Measurements from ENCODE around the gene ABCF2.

The ABCF2 gene

GRCh38 chr7:151195616-151196450, 31.2 kb downstream of the ABCF2 start:
- DNase-seq, result no peak
- H3K4me1 Mint-ChIP-seq, result peaks cover 7% of the 10 kb centered on the region
- no peak overlapping the region for H3K27ac Mint-ChIP-seq
- no peaks in the 10 kb centered on the region for H3K36me3 Mint-ChIP-seq
- CTCF ChIA-PET, result no interaction called here
- peaks cover 30% of the 10 kb centered on the region for H3K27me3 Mint-ChIP-seq
- H3K9me3 Mint-ChIP-seq, result no peaks in the 10 kb centered on the region
- no peak overlapping the region for H3K4me3 Mint-ChIP-seq

GRCh38 chr7:151194188-151194587, 32.8 kb downstream of the ABCF2 start:
- Mint-ChIP-seq H3K9me3 (no peaks in the 10 kb centered on the region), H3K36me3 (no peaks in the 10 kb centered on the region), H3K27ac (no peak overlapping the region), H3K27me3 (peaks cover 31% of the 10 kb centered on the region), H3K4me3 (no peak overlapping the region), H3K4me1 (peaks cover 7% of the 10 kb centered on the region)
- CTCF ChIA-PET, result no interaction called here
- DNase-seq, result peak; percentile 41

GRCh38 chr7:151193203-151193978, 33.6 kb downstream of the ABCF2 start:
- H3K36me3 Mint-ChIP-seq, result no peaks in the 10 kb centered on the region
- H3K4me3 Mint-ChIP-seq, result no peak overlapping the region
- peaks cover 7% of the 10 kb centered on the region for H3K4me1 Mint-ChIP-seq
- no peak overlapping the region for H3K27ac Mint-ChIP-seq
- no peaks in the 10 kb centered on the region for H3K9me3 Mint-ChIP-seq
- CTCF ChIA-PET, result no interaction called here
- DNase-seq, result no peak
- peaks cover 31% of the 10 kb centered on the region for H3K27me3 Mint-ChIP-seq

GRCh38 chr7:151192002-151192539, 34.9 kb downstream of the ABCF2 start:
- Mint-ChIP-seq H3K9me3 (no peaks in the 10 kb centered on the region), H3K4me1 (peaks cover 7% of the 10 kb centered on the region), H3K27me3 (peaks cover 35% of the 10 kb centered on the region), H3K27ac (no peak overlapping the region), H3K36me3 (no peaks in the 10 kb centered on the region), H3K4me3 (no peak overlapping the region)
- no peak for DNase-seq
- CTCF ChIA-PET, result no interaction called here

GRCh38 chr7:151191544-151191943, 35.5 kb downstream of the ABCF2 start:
- peaks cover 7% of the 10 kb centered on the region for H3K4me1 Mint-ChIP-seq
- H3K36me3 Mint-ChIP-seq, result no peaks in the 10 kb centered on the region
- no peak overlapping the region for H3K4me3 Mint-ChIP-seq
- CTCF ChIA-PET, result no interaction called here
- H3K9me3 Mint-ChIP-seq, result no peaks in the 10 kb centered on the region
- H3K27me3 Mint-ChIP-seq, result peaks cover 35% of the 10 kb centered on the region
- no peak overlapping the region for H3K27ac Mint-ChIP-seq
- no peak for DNase-seq

GRCh38 chr7:151189038-151189437, 38.0 kb downstream of the ABCF2 start:
- no peaks in the 10 kb centered on the region for H3K36me3 Mint-ChIP-seq
- no peak for DNase-seq
- CTCF ChIA-PET, result no interaction called here
- peaks cover 3% of the 10 kb centered on the region for H3K4me1 Mint-ChIP-seq
- H3K27me3 Mint-ChIP-seq, result peaks cover 30% of the 10 kb centered on the region
- H3K9me3 Mint-ChIP-seq, result no peaks in the 10 kb centered on the region
- no peak overlapping the region for H3K4me3 Mint-ChIP-seq
- H3K27ac Mint-ChIP-seq, result no peak overlapping the region

GRCh38 chr7:151188252-151188542, 38.8 kb downstream of the ABCF2 start:
- CTCF ChIA-PET, result no interaction called here
- Mint-ChIP-seq H3K27ac (no peak overlapping the region), H3K4me3 (no peak overlapping the region), H3K27me3 (peaks cover 23% of the 10 kb centered on the region), H3K9me3 (no peaks in the 10 kb centered on the region), H3K36me3 (no peaks in the 10 kb centered on the region), H3K4me1 (no peaks in the 10 kb centered on the region)
- no peak for DNase-seq

- Mint-ChIP-seq H3K9me3 (no peaks in the 10 kb centered on the region), H3K27me3 (peaks cover 18% of the 10 kb centered on the region), H3K27ac (no peak overlapping the region), H3K36me3 (no peaks in the 10 kb centered on the region), H3K4me3 (no peak overlapping the region), H3K4me1 (no peaks in the 10 kb centered on the region)
- CTCF ChIA-PET, result no interaction called here
- no peak for DNase-seq
Measured at GRCh38 chr7:151187409-151188251, 39.4 kb downstream of the ABCF2 start.

- CTCF ChIA-PET, result no interaction called here
- no peaks in the 10 kb centered on the region for H3K4me1 Mint-ChIP-seq
Measured at GRCh38 chr7:151186640-151187408, 40.2 kb downstream of the ABCF2 start, which contains the start of gene ASB10. Gene ASB10, minus strand, starts transcription at chr7:151187250. Its CDS starts 120 bp downstream, at chr7:151187130.

GRCh38 chr7:151185762-151186639, 41.0 kb downstream of the ABCF2 start:
- no peaks in the 10 kb centered on the region for H3K4me1 Mint-ChIP-seq
- DNase-seq, result no peak
- peaks cover 21% of the 10 kb centered on the region for H3K27me3 Mint-ChIP-seq
- no peak overlapping the region for H3K4me3 Mint-ChIP-seq
- no peaks in the 10 kb centered on the region for H3K36me3 Mint-ChIP-seq
- no peak overlapping the region for H3K27ac Mint-ChIP-seq
- CTCF ChIA-PET, result no interaction called here
- no peaks in the 10 kb centered on the region for H3K9me3 Mint-ChIP-seq

More at GRCh38 chr7:151186640-151187408, 40.2 kb downstream of the ABCF2 start, which contains the start of gene ASB10:
- DNase-seq, result no peak
- peaks cover 22% of the 10 kb centered on the region for H3K27me3 Mint-ChIP-seq
- no peak within 1 kb of the TSS for H3K4me3 Mint-ChIP-seq
- H3K36me3 Mint-ChIP-seq, result no peaks in the 10 kb centered on the region
- H3K27ac Mint-ChIP-seq, result no peak within 1 kb of the TSS
- no peaks in the 10 kb centered on the region for H3K9me3 Mint-ChIP-seq

- Mint-ChIP-seq H3K27ac (no peak overlapping the region), H3K4me1 (no peaks in the 10 kb centered on the region), H3K36me3 (no peaks in the 10 kb centered on the region), H3K27me3 (peaks cover 36% of the 10 kb centered on the region), H3K4me3 (no peak overlapping the region), H3K9me3 (no peaks in the 10 kb centered on the region)
- peak; percentile 8 for DNase-seq
- CTCF ChIA-PET, result interaction anchor here (2.6 kb wide), 1 partner anchor 11 kb away, joined by 10 read pairs; no protein-coding TSS in a partner anchor
Measured at GRCh38 chr7:151181011-151181431, 46.0 kb downstream of the ABCF2 start.

- Mint-ChIP-seq H3K27me3 (peaks cover 47% of the 10 kb centered on the region), H3K4me1 (no peaks in the 10 kb centered on the region), H3K27ac (no peak overlapping the region), H3K36me3 (no peaks in the 10 kb centered on the region), H3K9me3 (no peaks in the 10 kb centered on the region), H3K4me3 (no peak overlapping the region)
- CTCF ChIA-PET, result interaction anchor here (1.6 kb wide), 1 partner anchor 10 kb away, joined by 9 read pairs; no protein-coding TSS in a partner anchor
- no peak for DNase-seq
Measured at GRCh38 chr7:151179946-151180345, 47.1 kb downstream of the ABCF2 start.

Data from activated naive CD4-positive, alpha-beta T cell treated with anti-CD3 and anti-CD28 coated beads, Interleukin-2, amount 10 ng/mL, durations not matched to agents 7 days and 5 days (primary cell).